Mesenchymal stem cell (in vitro differentiated cells and primary cell): ENCODE data around the gene FRYL.

Experiments used
- DNase-seq: peaks from one replicate; pipeline ENCODE4 v3.0.0-alpha.2; 2013
- H2AFZ ChIP-seq: one replicate; pipeline ENCODE4 v1.6.1; 2013; ENCODE audit warnings: low read depth, mild to moderate bottlenecking, control low read depth, inconsistent platforms, low read length, moderate library complexity
- H2AK5ac ChIP-seq: 2 replicates; pipeline ENCODE4 v1.6.1; 2013; ENCODE audit warnings: low read length, moderate library complexity, mild to moderate bottlenecking, inconsistent platforms; ENCODE audit not compliant: severe bottlenecking
- H2BK120ac ChIP-seq: one replicate; pipeline ENCODE4 v1.6.1; 2013; ENCODE audit warnings: low read depth, mild to moderate bottlenecking, inconsistent platforms, low read length, moderate library complexity
- H2BK12ac ChIP-seq, 2 experiments: one replicate each; pipeline ENCODE4 v1.6.1; 2013; ENCODE audit warnings: inconsistent platforms in 2 of 2, low read length in 2 of 2, mild to moderate bottlenecking in 2 of 2, moderate library complexity in 2 of 2, control low read depth in 1 of 2
- H2BK15ac ChIP-seq: one replicate; pipeline ENCODE4 v1.6.1; 2013; ENCODE audit warnings: mild to moderate bottlenecking, low read depth, inconsistent platforms; ENCODE audit not compliant: poor library complexity, severe bottlenecking
- H2BK5ac ChIP-seq: 2 replicates; pipeline ENCODE4 v1.6.1; 2013; ENCODE audit warnings: low read depth, mild to moderate bottlenecking, low read length, control low read depth, inconsistent platforms; ENCODE audit not compliant: poor library complexity, severe bottlenecking
- H3K14ac ChIP-seq, 2 experiments: one replicate each; pipeline ENCODE4 v1.6.1; 2013; ENCODE audit warnings: inconsistent platforms in 2 of 2, low read length in 2 of 2, control low read depth in 1 of 2, mild to moderate bottlenecking in 1 of 2, moderate library complexity in 1 of 2
- H3K18ac ChIP-seq, 2 experiments: one replicate each; pipeline ENCODE4 v1.6.1; 2013; ENCODE audit warnings: inconsistent platforms in 2 of 2, low read length in 2 of 2, control low read depth in 1 of 2, low read depth in 1 of 2, mild to moderate bottlenecking in 1 of 2
- H3K23ac ChIP-seq, 2 experiments: one replicate each; pipeline ENCODE4 v1.6.1; 2013; ENCODE audit warnings: inconsistent platforms in 2 of 2, low read length in 2 of 2, mild to moderate bottlenecking in 2 of 2, moderate library complexity in 2 of 2, control low read depth in 1 of 2
- H3K27ac ChIP-seq: 2 replicates; pipeline ENCODE4 v1.5.1; 2013; ENCODE audit warnings: mild to moderate bottlenecking, moderate library complexity, low read length, control low read depth, inconsistent platforms; ENCODE audit not compliant: poor library complexity, severe bottlenecking
- H3K27me3 ChIP-seq, 2 experiments: 2 replicates each; pipeline versions ENCODE4 v1.6.1 to v1.7.0; 2013; ENCODE audit warnings: low read length in 2 of 2, mild to moderate bottlenecking in 2 of 2, moderate library complexity in 2 of 2, control low read depth in 1 of 2, inconsistent platforms in 1 of 2; ENCODE audit not compliant: control insufficient read depth in 1 of 2, insufficient read depth in 1 of 2
- H3K36me3 ChIP-seq, 2 experiments: 2 replicates each; pipeline versions ENCODE4 v1.6.1 to v1.7.0; 2013; ENCODE audit warnings: low read length in 2 of 2, control low read depth in 1 of 2, inconsistent platforms in 1 of 2, low read depth in 1 of 2, mild to moderate bottlenecking in 1 of 2; ENCODE audit not compliant: insufficient read depth in 2 of 2, control insufficient read depth in 1 of 2
- H3K4ac ChIP-seq, 2 experiments: one replicate each; pipeline ENCODE4 v1.6.1; 2013; ENCODE audit warnings: inconsistent platforms in 2 of 2, low read length in 2 of 2, mild to moderate bottlenecking in 2 of 2, moderate library complexity in 2 of 2, control low read depth in 1 of 2, low read depth in 1 of 2
- H3K4me1 ChIP-seq: 2 replicates; pipeline ENCODE4 v1.6.1; 2013; ENCODE audit warnings: low read depth, low read length, control low read depth; ENCODE audit not compliant: control insufficient read depth, insufficient read depth
- H3K4me2 ChIP-seq: 2 replicates; pipeline ENCODE4 v1.6.1; 2013; ENCODE audit warnings: low read length, mild to moderate bottlenecking, inconsistent platforms; ENCODE audit not compliant: poor library complexity, severe bottlenecking
- H3K4me3 ChIP-seq, 2 experiments: 2 replicates each; pipeline versions ENCODE4 v1.5.1 to v1.7.0; 2013; ENCODE audit warnings: low read length in 2 of 2, mild to moderate bottlenecking in 2 of 2, control low read depth in 1 of 2, low read depth in 1 of 2; ENCODE audit not compliant: insufficient read depth in 1 of 2
- H3K79me1 ChIP-seq: replicated peaks from 2 replicates; pipeline ENCODE4 v1.6.1; 2013; ENCODE audit warnings: mild to moderate bottlenecking, control low read depth, low read length, inconsistent platforms; ENCODE audit not compliant: poor library complexity, severe bottlenecking
- H3K9ac ChIP-seq: 2 replicates; pipeline ENCODE4 v1.7.0; 2013; ENCODE audit warnings: mild to moderate bottlenecking, low read length, moderate library complexity
- H3K9me3 ChIP-seq: 2 replicates; pipeline ENCODE4 v1.7.0; 2013; ENCODE audit warnings: mild to moderate bottlenecking, low read length; ENCODE audit not compliant: control insufficient read depth
- H4K8ac ChIP-seq: one replicate; pipeline ENCODE4 v1.6.1; 2013; ENCODE audit warnings: inconsistent platforms, mild to moderate bottlenecking, low read length, moderate library complexity
- H4K91ac ChIP-seq: one replicate; pipeline ENCODE4 v1.6.1; 2013; ENCODE audit warnings: mild to moderate bottlenecking, low read length, inconsistent platforms
- WGBS: methylation state at CpG from one replicate; pipeline ENCODE4 v1.1.7; 2013; ENCODE audit warnings: mixed read lengths; 5-methylcytosine and 5-hydroxymethylcytosine counted together

Gene FRYL

GRCh38 chr4:48546336-48546735 is 233.7 kb downstream of the FRYL start:
- no peak overlapping the region for H3K14ac ChIP-seq
- H3K4ac ChIP-seq: no peak overlapping the region
- peak; percentile 40 for DNase-seq
- no peak overlapping the region for H2BK12ac ChIP-seq
- H3K18ac ChIP-seq: no peak overlapping the region
- no peak overlapping the region for H2BK120ac ChIP-seq
- no peak overlapping the region for H3K4me2 ChIP-seq
- H3K4me1 ChIP-seq: peaks cover 4% of the 10 kb centered on the region
- H3K27me3 ChIP-seq: no peaks in the 10 kb centered on the region
- 100% methylated on average over 1 of the region's 2 CpGs for WGBS
- H3K27ac ChIP-seq: no peak overlapping the region
- no peak overlapping the region for H4K91ac ChIP-seq
- no peak overlapping the region for H3K4me3 ChIP-seq
- H2BK5ac ChIP-seq: no peak overlapping the region
- no peaks in the 10 kb centered on the region for H3K9me3 ChIP-seq
- H3K36me3 ChIP-seq: peaks cover 10 to 89% of the 10 kb centered on the region in 2 experiments
- H3K23ac ChIP-seq: no peak overlapping the region
- peaks cover 10% of the 10 kb centered on the region for H3K79me1 ChIP-seq
- no peak overlapping the region for H2AFZ ChIP-seq
- no peak overlapping the region for H2AK5ac ChIP-seq
- H2BK15ac ChIP-seq: no peak overlapping the region
- no peak overlapping the region for H4K8ac ChIP-seq
- H3K9ac ChIP-seq: no peak overlapping the region

GRCh38 chr4:48543796-48544195 is 236.3 kb downstream of the FRYL start:
- peaks cover 10 to 87% of the 10 kb centered on the region in 2 experiments for H3K36me3 ChIP-seq
- H2BK5ac ChIP-seq: no peak overlapping the region
- peaks cover 6% of the 10 kb centered on the region for H3K79me1 ChIP-seq
- no peak overlapping the region for H3K14ac ChIP-seq
- no peak overlapping the region for H3K18ac ChIP-seq
- H2AFZ ChIP-seq: no peak overlapping the region
- no peaks in the 10 kb centered on the region for H3K9me3 ChIP-seq
- H3K27me3 ChIP-seq: no peaks in the 10 kb centered on the region
- no peak overlapping the region for H3K4ac ChIP-seq
- H4K91ac ChIP-seq: no peak overlapping the region
- H2BK12ac ChIP-seq: no peak overlapping the region
- no peak for DNase-seq
- H3K4me3 ChIP-seq: no peak overlapping the region
- H3K27ac ChIP-seq: peak overlapping the region; percentile 90
- no peak overlapping the region for H2AK5ac ChIP-seq
- no peak overlapping the region for H3K4me2 ChIP-seq
- H2BK120ac ChIP-seq: no peak overlapping the region
- 74% methylated on average over 3 of the region's 3 CpGs for WGBS
- no peak overlapping the region for H4K8ac ChIP-seq
- peaks cover 2% of the 10 kb centered on the region for H3K4me1 ChIP-seq
- no peak overlapping the region for H2BK15ac ChIP-seq
- H3K9ac ChIP-seq: no peak overlapping the region
- no peak overlapping the region for H3K23ac ChIP-seq

GRCh38 chr4:48542888-48543287 is 237.2 kb downstream of the FRYL start:
- H2AK5ac ChIP-seq: no peak overlapping the region
- no peak overlapping the region for H2BK15ac ChIP-seq
- H3K14ac ChIP-seq: no peak overlapping the region
- H3K27me3 ChIP-seq: no peaks in the 10 kb centered on the region
- H3K9ac ChIP-seq: no peak overlapping the region
- H3K4me1 ChIP-seq: peaks cover 2% of the 10 kb centered on the region
- no peak for DNase-seq
- H3K23ac ChIP-seq: no peak overlapping the region
- H2BK12ac ChIP-seq: no peak overlapping the region
- H3K9me3 ChIP-seq: no peaks in the 10 kb centered on the region
- no peak overlapping the region for H2AFZ ChIP-seq
- no peak overlapping the region for H3K18ac ChIP-seq
- H4K8ac ChIP-seq: no peak overlapping the region
- no peak overlapping the region for H3K27ac ChIP-seq
- H3K36me3 ChIP-seq: peaks cover 10 to 78% of the 10 kb centered on the region in 2 experiments
- no peak overlapping the region for H3K4ac ChIP-seq
- no peak overlapping the region for H3K4me3 ChIP-seq
- 98% methylated on average over 2 of the region's 2 CpGs for WGBS
- no peak overlapping the region for H4K91ac ChIP-seq
- no peak overlapping the region for H2BK120ac ChIP-seq
- H3K79me1 ChIP-seq: peaks cover 6% of the 10 kb centered on the region
- no peak overlapping the region for H2BK5ac ChIP-seq
- H3K4me2 ChIP-seq: no peak overlapping the region

GRCh38 chr4:48539597-48539996 is 240.5 kb downstream of the FRYL start:
- Histone ChIP-seq H2BK120ac (no peak overlapping the region), H2AK5ac (no peak overlapping the region), H3K4me2 (no peak overlapping the region), H3K4me1 (peaks cover 2% of the 10 kb centered on the region), H2AFZ (no peak overlapping the region), H3K4me3 (no peak overlapping the region), H3K23ac (no peak overlapping the region), H3K14ac (no peak overlapping the region), H4K8ac (no peak overlapping the region), H2BK15ac (no peak overlapping the region), H3K9ac (no peak overlapping the region), H3K18ac (no peak overlapping the region), H3K9me3 (no peaks in the 10 kb centered on the region), H3K4ac (no peak overlapping the region), H3K27me3 (no peaks in the 10 kb centered on the region), H3K36me3 (peaks cover 10 to 74% of the 10 kb centered on the region in 2 experiments), H2BK12ac (no peak overlapping the region), H3K79me1 (peaks cover 6% of the 10 kb centered on the region), H3K27ac (no peak overlapping the region), H4K91ac (no peak overlapping the region), H2BK5ac (no peak overlapping the region)
- 100% methylated on average over 1 of the region's 3 CpGs for whole genome bisulfite sequencing
- DNase-seq: no peak
